PC-3 (cell line): Measurements from ENCODE around the gene SPATS2. TPM values are rescaled to one million over a fixed set of nuclear protein-coding genes. Genes with fewer than 3 reads are reported as not detected.

ENCODE experiments used
- ATAC-seq: fragments of 200-7000 bp; cut with Tn5 transposase; 2 replicates; pipeline ENCODE4 v1.9.1; 2020; ENCODE audit warnings: mild to moderate bottlenecking, moderate library complexity
- BruUV-seq: library from RNA; stranded (reverse); fragments of 400-500 nt; replicated peaks from 2 replicates; lab custom pipeline; 2021; lab: Mats Ljungman, UMichigan
- CTCF ChIA-PET: fragments of 300-600 bp; sonication (Branson Sonifier 250); formaldehyde crosslinking; loops from one replicate; lab custom pipeline; 2022; ENCODE audit warnings: antibody characterized with exemption; lab: Charles Lee
- POLR2A ChIA-PET: fragments of 300-600 bp; sonication (Branson Sonifier 250); formaldehyde crosslinking; loops from one replicate; lab custom pipeline; 2022; ENCODE audit warnings: antibody characterized with exemption; ENCODE audit not compliant: unreplicated experiment; lab: Charles Lee
- DNase-seq: peaks from one replicate; pipeline ENCODE4 v3.0.0-alpha.2; 2015
- H2AFZ ChIP-seq: fragments of 300-600 bp; sonication (generic); 2 replicates; pipeline ENCODE4 v1.6.0; 2016; ENCODE audit warnings: antibody characterized with exemption, low read length
- H3F3A ChIP-seq: fragments of 300-600 bp; sonication (generic); one replicate; pipeline ENCODE4 v1.6.0; 2017; ENCODE audit warnings: antibody characterized with exemption, low read length, control low read depth, mild to moderate bottlenecking; ENCODE audit not compliant: unreplicated experiment
- H3K27ac ChIP-seq: fragments of 300-600 bp; sonication (generic); 2 replicates; pipeline ENCODE4 v1.5.1; 2016; ENCODE audit warnings: mild to moderate bottlenecking, low read length
- H3K27me3 ChIP-seq: fragments of 300-600 bp; sonication (generic); 2 replicates; pipeline ENCODE4 v1.6.1; 2016; ENCODE audit warnings: low read length, mixed read lengths
- H3K36me3 ChIP-seq: fragments of 300-600 bp; sonication (generic); 2 replicates; pipeline ENCODE4 v1.6.1; 2016; ENCODE audit warnings: low read depth, mixed run types, low read length, mixed read lengths
- H3K4me1 ChIP-seq: fragments of 300-600 bp; sonication (generic); 2 replicates; pipeline ENCODE4 v1.5.1; 2016; ENCODE audit warnings: low read length; ENCODE audit not compliant: insufficient read depth
- H3K4me2 ChIP-seq: fragments of 300-600 bp; sonication (generic); 2 replicates; pipeline ENCODE4 v1.6.0; 2016; ENCODE audit warnings: low read length
- H3K4me3 ChIP-seq: fragments of 300-600 bp; sonication (generic); 2 replicates; pipeline ENCODE4 v1.5.1; 2016; ENCODE audit warnings: mild to moderate bottlenecking, low read length, mixed read lengths
- H3K79me2 ChIP-seq: fragments of 300-600 bp; sonication (generic); 2 replicates; pipeline ENCODE4 v1.6.1; 2017; ENCODE audit warnings: low read length, mixed read lengths
- H3K9ac ChIP-seq: fragments of 300-600 bp; sonication (generic); 2 replicates; pipeline ENCODE4 v1.6.0; 2016; ENCODE audit warnings: mild to moderate bottlenecking, low read length
- H3K9me2 ChIP-seq: fragments of 300-600 bp; sonication (generic); replicated peaks from 2 replicates; pipeline ENCODE4 v1.6.1; 2016; ENCODE audit warnings: mixed run types, low read length, mixed read lengths
- H3K9me3 ChIP-seq: fragments of 300-600 bp; sonication (generic); 2 replicates; pipeline ENCODE4 v1.6.1; 2016; ENCODE audit warnings: low read length, mixed read lengths
- H4K20me1 ChIP-seq: fragments of 300-600 bp; sonication (generic); 2 replicates; pipeline ENCODE4 v1.6.1; 2016; ENCODE audit warnings: low read length, mixed read lengths
- EZH2 ChIP-seq: fragments of 300-600 bp; sonication (generic); IDR thresholded peaks from one replicate; pipeline ENCODE4 v1.6.1; 2017; ENCODE audit warnings: antibody characterized with exemption, mild to moderate bottlenecking, low read length; ENCODE audit not compliant: unreplicated experiment
- EZH2phosphoT487 ChIP-seq: fragments of 300-600 bp; sonication (generic); IDR thresholded peaks from 2 replicates; pipeline ENCODE4 v1.6.1; 2018; ENCODE audit warnings: mild to moderate bottlenecking, antibody characterized with exemption, low read length, borderline replicate concordance
- intact Hi-C: fragments of 100-400 bp; cut with micrococcal nuclease; formaldehyde crosslinking; loops from 2 replicates; pipeline ENCODE4 v1.9.0; 2023
- total RNA-seq: library from RNA; depleted of rRNA; stranded (reverse); fragments of >200 nt; gene quantifications from 2 replicates; pipeline ENCODE4 v1.2.3, GENCODE V29; 2014
- TF ChIP-seq, protein P1 (sequence below): fragments of 300-600 bp; sonication (generic); conservative IDR thresholded peaks from 2 replicates; pipeline ENCODE4 v1.5.1; 2017; ENCODE audit warnings: antibody characterized with exemption, low read depth, mild to moderate bottlenecking, low read length

SPATS2 gene
- total RNA-seq, 1 experiment from 2014 or later = 27.0 TPM

DNA sequence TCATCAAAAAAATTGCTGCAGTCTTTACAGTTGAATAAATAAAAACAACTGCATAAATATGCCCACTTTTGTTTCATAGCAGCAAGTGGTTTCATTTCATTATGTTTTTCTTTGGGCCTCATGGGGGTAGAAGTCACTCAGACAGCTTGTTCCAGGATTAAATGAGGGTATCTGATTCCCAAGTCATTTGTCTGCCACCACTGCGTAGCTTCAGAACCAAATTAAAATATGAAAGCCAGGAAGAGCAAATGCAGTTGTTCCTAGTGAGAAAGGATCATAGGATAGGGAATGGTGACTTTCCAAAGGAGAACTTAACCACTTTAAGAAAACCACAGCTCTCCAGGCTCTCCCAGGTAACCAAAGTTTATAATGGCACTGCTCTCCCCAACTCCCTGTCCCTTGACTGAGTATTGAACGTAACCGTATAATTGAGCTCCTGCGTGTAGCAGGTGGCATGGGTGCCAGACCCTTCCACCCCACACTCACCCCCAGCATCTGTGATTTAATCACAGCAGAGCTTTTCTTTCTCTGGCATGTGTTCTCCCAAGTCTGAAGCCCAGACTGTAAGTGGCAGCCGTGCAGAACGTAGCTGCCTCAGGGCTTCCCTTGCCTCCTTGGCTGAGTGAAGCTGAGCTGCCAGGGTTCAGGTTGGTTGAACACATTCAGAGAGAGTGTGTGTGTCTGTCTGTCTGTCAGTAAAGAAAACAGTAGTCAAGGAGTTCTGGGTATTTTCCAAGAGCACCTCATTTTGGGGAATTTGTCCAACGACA, 160.3 kb downstream of the SPATS2 start:
- H2AFZ ChIP-seq = no peak overlapping the region
- peaks cover 19% of the 10 kb centered on the region for H3K36me3 ChIP-seq
- POLR2A ChIA-PET = no interaction called here

DNA sequence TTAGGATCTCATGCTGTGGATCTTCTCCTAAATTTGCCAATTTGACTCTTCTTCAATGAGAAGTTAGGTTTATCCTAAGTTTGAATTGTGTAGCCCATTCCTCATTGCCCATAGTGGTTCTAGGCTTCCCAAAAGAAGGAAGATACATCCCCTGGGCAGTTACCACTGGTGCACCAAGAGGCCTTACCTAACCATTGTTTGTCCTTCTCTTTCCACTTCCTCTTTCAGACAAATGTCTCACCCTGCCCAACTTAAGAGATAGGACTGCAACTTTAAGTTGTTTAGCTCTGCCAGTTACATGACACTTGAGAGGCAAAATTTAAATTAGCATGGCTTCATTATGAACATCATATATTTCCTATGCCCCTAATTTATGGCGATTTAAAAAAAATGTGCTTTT, 162.2 kb downstream of the SPATS2 start:
- Histone ChIP-seq H3K9ac (no peak overlapping the region), H3K79me2 (no peaks in the 10 kb centered on the region), H3K4me1 (0 out of 2 replicates have a peak, but pooled peaks cover 4% of the 10 kb centered on the region), H3K4me2 (no peak overlapping the region), H3K27ac (no peak overlapping the region), H3K9me3 (no peaks in the 10 kb centered on the region), H3F3A (no peaks in the 10 kb centered on the region), H4K20me1 (no peaks in the 10 kb centered on the region), H3K27me3 (no peaks in the 10 kb centered on the region), H3K9me2 (no peaks in the 10 kb centered on the region), H3K4me3 (no peak overlapping the region), H3K36me3 (peaks cover 19% of the 10 kb centered on the region), H2AFZ (no peak overlapping the region)
- no peak for DNase-seq
- TF ChIP-seq EZH2 (no peak), EZH2phosphoT487 (no peak)
- TF ChIP-seq, protein P1, sequence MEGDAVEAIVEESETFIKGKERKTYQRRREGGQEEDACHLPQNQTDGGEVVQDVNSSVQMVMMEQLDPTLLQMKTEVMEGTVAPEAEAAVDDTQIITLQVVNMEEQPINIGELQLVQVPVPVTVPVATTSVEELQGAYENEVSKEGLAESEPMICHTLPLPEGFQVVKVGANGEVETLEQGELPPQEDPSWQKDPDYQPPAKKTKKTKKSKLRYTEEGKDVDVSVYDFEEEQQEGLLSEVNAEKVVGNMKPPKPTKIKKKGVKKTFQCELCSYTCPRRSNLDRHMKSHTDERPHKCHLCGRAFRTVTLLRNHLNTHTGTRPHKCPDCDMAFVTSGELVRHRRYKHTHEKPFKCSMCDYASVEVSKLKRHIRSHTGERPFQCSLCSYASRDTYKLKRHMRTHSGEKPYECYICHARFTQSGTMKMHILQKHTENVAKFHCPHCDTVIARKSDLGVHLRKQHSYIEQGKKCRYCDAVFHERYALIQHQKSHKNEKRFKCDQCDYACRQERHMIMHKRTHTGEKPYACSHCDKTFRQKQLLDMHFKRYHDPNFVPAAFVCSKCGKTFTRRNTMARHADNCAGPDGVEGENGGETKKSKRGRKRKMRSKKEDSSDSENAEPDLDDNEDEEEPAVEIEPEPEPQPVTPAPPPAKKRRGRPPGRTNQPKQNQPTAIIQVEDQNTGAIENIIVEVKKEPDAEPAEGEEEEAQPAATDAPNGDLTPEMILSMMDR = no peak
- no TSS peak for BruUV-seq
- ChIA-PET POLR2A (interaction anchor here (0.6 kb wide), 2 partner anchors 9 to 62 kb away, joined by 3 to 5 read pairs; no protein-coding TSS in a partner anchor), CTCF (no interaction called here)
- intact Hi-C loops = no loop called here
- ATAC-seq = no peak; the same call in 1 of the 2 replicates

More for the DNA sequence above, 160.3 kb downstream of the SPATS2 start:
- Histone ChIP-seq H3K79me2 (no peaks in the 10 kb centered on the region), H3K9me2 (no peaks in the 10 kb centered on the region), H3K4me2 (no peak overlapping the region), H3K4me3 (no peak overlapping the region), H3F3A (no peaks in the 10 kb centered on the region), H3K27ac (no peak overlapping the region), H3K9ac (no peak overlapping the region), H3K9me3 (no peaks in the 10 kb centered on the region), H3K27me3 (no peaks in the 10 kb centered on the region), H4K20me1 (no peaks in the 10 kb centered on the region), H3K4me1 (0 out of 2 replicates have a peak, but pooled peaks cover 4% of the 10 kb centered on the region)
- DNase-seq (no peak), ATAC-seq (no peak)
- no TSS peak for BruUV-seq
- intact Hi-C loops = no loop called here
- CTCF ChIA-PET = no interaction called here
- TF ChIP-seq EZH2 (no peak), EZH2phosphoT487 (no peak)
- TF ChIP-seq, protein P1 = no peak

DNA sequence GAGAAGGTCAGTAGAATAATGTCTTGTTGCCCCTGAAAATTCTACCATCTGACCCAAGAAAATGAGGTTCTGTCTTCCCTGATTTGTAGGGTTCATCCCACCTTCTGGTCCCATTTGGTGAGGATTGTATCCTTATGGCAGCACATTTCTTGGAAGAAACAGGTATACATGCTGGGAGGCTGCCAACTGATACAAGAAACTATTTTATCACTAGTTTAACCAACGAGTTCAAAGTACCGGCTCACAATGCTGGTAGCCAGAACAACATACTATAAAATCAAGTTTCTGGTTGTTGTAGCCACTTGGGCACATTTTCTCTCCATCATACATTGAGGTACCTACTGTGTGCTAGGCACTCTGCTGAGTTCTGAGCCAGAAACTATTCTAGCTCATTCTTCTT, 164.5 kb downstream of the SPATS2 start:
- TF ChIP-seq EZH2phosphoT487 (no peak), EZH2 (no peak)
- intact Hi-C loops = no loop called here
- H3K4me2 ChIP-seq = no peak overlapping the region
- no peak overlapping the region for H3K4me3 ChIP-seq
- H3K27me3 ChIP-seq = no peaks in the 10 kb centered on the region
- no peaks in the 10 kb centered on the region for H3K9me2 ChIP-seq
- ATAC-seq (no peak), DNase-seq (no peak)
- peaks cover 7% of the 10 kb centered on the region for H3K36me3 ChIP-seq
- H3K9me3 ChIP-seq = no peaks in the 10 kb centered on the region
- H3K79me2 ChIP-seq = no peaks in the 10 kb centered on the region
- POLR2A ChIA-PET = no interaction called here
- H3K9ac ChIP-seq = no peak overlapping the region
- H3K27ac ChIP-seq = no peak overlapping the region
- H2AFZ ChIP-seq = no peak overlapping the region
- peaks cover 4% of the 10 kb centered on the region for H3F3A ChIP-seq
- H3K4me1 ChIP-seq = peaks cover 9% of the 10 kb centered on the region
- BruUV-seq = no TSS peak
- H4K20me1 ChIP-seq = no peaks in the 10 kb centered on the region
- CTCF ChIA-PET = no interaction called here
